ENCODE results near the gene KRTAP5-4.
"Not testable (repeated sequence)": the region's sequence is repeated elsewhere in the genome, so short reads cannot be mapped to it uniquely, and the experiment has no call there.

The KRTAP5-4 gene

GRCh38 chr11:1604711-1605110 lies 17.2 kb downstream of the KRTAP5-4 start:
- no peak for DNase-seq (ENCODE audit: low read depth)
- no peak for TF ChIP-seq CTCF (IDR thresholded peaks at IDR 0.05; ENCODE audit: control insufficient read depth, insufficient read depth, low read depth, low read length, missing control alignments)
- H3K4me3 ChIP-seq (ENCODE audit: control insufficient read depth, low read depth, low read length): no peak overlapping the region

DNA sequence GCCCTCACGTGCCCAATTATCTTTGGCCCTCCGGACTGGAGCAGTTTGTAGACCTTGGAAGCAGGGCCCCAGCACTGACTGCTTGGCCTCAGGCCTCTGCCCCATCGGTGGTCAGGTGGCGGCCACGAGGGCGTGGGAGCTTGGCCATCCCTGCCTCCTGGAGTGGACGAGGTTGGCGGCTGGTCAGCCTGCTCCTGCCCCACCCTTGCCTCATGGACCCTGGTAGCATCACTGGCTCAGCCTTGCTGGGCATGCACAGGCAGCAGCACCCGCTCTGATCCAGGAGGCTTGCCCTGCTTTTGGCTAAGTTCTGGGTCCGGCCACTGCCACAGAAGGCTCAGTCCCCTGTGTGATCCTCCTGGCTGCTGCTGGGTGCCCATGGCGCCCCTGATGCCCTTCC lies 17.8 kb downstream of the KRTAP5-4 start:
- DNase-seq (ENCODE audit: low read depth): no peak
- no peak for TF ChIP-seq CTCF (IDR thresholded peaks at IDR 0.05; ENCODE audit: control insufficient read depth, insufficient read depth, low read depth, low read length, missing control alignments)
- no peak overlapping the region for H3K4me3 ChIP-seq (ENCODE audit: control insufficient read depth, low read depth, low read length)

DNA sequence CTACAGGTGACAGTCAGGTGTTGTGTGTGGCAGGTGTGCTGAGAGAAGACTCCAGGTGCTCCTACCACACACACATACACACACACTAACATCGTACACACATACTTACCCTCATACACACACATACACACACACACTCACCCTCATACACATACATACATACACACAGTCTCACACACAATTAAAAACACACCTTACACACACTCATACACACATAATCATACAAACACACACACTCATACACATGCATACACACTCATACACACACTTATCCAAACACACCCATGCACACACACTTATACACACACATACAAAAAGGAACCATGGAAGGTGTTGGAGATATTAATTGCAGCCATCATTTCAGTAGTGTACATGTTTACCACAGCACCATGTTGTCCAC lies 18.3 kb downstream of the KRTAP5-4 start:
- H3K4me3 ChIP-seq (ENCODE audit: control insufficient read depth, low read depth, low read length): no peak overlapping the region

DNA sequence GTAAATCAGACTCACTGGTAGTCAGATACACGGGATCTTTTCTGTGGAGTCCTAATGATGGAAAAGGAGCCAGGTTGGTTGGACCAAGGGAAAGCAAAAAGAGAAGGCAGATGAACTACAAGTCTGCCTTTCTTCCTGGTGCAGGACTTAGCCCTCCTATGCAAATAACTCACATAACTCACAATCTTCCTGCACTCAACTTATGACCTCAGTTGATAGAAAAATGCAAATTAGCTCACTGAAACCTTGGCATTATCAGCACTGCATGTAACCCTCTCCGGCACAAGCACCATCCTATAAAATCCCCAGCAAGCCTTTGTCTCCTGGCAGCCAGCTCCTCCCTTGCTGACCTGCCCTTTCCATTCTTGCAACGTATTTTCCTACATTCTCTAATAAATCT lies 20.3 kb downstream of the KRTAP5-4 start:
- H3K4me3 ChIP-seq (ENCODE audit: control insufficient read depth, low read depth, low read length); DNase-seq (ENCODE audit: low read depth): not testable (repeated sequence)

More for the DNA sequence above, 18.3 kb downstream of the KRTAP5-4 start:
- TF ChIP-seq CTCF (IDR thresholded peaks at IDR 0.05; ENCODE audit: control insufficient read depth, insufficient read depth, low read depth, low read length, missing control alignments): no peak
- no peak for DNase-seq (ENCODE audit: low read depth)

DNA sequence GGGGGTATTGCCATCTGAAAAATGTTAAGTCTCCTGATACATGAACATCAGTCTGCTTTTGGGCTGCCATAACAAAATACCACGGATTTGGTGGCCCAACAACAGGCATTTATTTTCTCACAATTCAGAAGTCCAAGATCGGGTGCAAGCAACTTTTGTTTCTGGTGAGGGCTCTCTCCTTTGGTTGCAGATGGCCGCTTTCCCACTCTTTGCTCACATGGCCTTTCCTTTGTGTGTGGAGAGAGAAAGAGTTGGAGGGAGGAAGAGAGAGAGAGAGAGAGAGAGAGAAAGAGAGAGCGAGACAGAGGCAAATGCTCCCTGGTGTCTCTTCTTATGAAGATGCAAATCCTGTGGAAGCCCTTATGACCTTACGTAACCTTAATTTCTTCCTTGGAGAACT lies 21.3 kb downstream of the KRTAP5-4 start:
- no peak for TF ChIP-seq CTCF (IDR thresholded peaks at IDR 0.05; ENCODE audit: control insufficient read depth, insufficient read depth, low read depth, low read length, missing control alignments)
- no peak for DNase-seq (ENCODE audit: low read depth)
- no peak overlapping the region for H3K4me3 ChIP-seq (ENCODE audit: control insufficient read depth, low read depth, low read length)

GRCh38 chr11:1598816-1599215 lies 23.1 kb downstream of the KRTAP5-4 start:
- no peak for TF ChIP-seq CTCF (IDR thresholded peaks at IDR 0.05; ENCODE audit: control insufficient read depth, insufficient read depth, low read depth, low read length, missing control alignments)
- DNase-seq (ENCODE audit: low read depth): no peak
- H3K4me3 ChIP-seq (ENCODE audit: control insufficient read depth, low read depth, low read length): no peak overlapping the region

DNA sequence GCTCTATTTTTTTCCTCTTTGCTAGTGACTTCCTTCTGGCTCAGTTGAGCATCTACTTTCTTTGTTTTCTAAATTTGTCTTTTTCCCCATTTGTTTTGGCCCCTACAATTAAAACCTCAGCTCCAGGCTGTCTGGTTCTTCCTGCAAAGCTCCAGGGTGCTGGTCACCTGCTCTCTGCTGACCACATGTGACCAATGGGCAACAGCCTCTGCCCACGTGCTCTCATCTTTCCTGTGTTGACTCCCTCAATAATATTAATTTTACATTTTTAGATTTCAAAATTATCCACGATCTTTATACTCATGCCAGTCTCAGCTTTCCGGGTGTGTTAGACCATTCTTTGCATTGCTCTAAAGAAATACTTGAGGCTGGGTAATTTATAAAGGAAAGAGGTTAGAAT lies 23.5 kb downstream of the KRTAP5-4 start:
- not testable (repeated sequence) for DNase-seq (ENCODE audit: low read depth)

DNA sequence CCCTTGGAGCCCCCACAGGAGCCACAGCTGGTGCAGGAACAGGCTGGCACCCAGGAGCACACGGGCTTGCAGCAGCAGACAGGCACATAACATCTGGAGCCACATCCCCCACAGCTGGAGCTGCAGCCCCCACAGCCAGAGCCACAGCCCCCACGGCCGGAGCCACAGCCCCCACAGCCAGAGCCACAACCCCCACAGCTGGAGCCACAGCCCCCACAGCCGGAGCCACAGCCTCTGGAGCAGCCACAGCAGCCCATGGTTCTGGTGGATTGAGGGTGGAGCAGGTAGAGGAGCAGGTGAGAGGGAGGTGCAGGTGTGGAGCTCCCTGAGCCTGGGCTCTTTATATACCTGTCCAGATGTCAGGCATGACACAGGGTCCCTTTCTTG lies 24.0 kb downstream of the KRTAP5-4 start, which contains the start of gene KRTAP5-2:
TSS of gene KRTAP5-2 (minus strand) at position 301 of the 387 bp plus-strand sequence. CDS start at position 257, 44 bp downstream.
- H3K4me3 ChIP-seq (ENCODE audit: control insufficient read depth, low read depth, low read length): no peak within 1 kb of the TSS
- no peak for DNase-seq (ENCODE audit: low read depth)
- no peak for TF ChIP-seq CTCF (IDR thresholded peaks at IDR 0.05; ENCODE audit: control insufficient read depth, insufficient read depth, low read depth, low read length, missing control alignments)

More for the DNA sequence above, 23.5 kb downstream of the KRTAP5-4 start:
- H3K4me3 ChIP-seq (ENCODE audit: control insufficient read depth, low read depth, low read length): not testable (repeated sequence)

Measured in AG09309 (cell line).